Stimulated activated CD4-positive, alpha-beta T cell treated with anti-CD3 and anti-CD28 coated beads, Interleukin-1b, Interleukin-23, amount 100 ng/mL, for 24 hours (primary cell): Measurements from ENCODE around the gene FGG.

Experiments used
- DNase-seq, 4 experiments: peaks; one replicate each; pipeline ENCODE4 v3.0.0-alpha.2; 2020; ENCODE audit warnings: low read depth in 4 of 4, low spot score in 1 of 4

Gene FGG

GRCh38 chr4:154612472-154613414 is at the start of gene FGG:
Gene FGG (minus strand): TSS chr4:154612656. CDS start chr4:154612609, 47 bp downstream.
- no peak for DNase-seq

- DNase-seq = no peak
Observed at GRCh38 chr4:154660052-154660451, 47.6 kb upstream of the FGG start.

DNA sequence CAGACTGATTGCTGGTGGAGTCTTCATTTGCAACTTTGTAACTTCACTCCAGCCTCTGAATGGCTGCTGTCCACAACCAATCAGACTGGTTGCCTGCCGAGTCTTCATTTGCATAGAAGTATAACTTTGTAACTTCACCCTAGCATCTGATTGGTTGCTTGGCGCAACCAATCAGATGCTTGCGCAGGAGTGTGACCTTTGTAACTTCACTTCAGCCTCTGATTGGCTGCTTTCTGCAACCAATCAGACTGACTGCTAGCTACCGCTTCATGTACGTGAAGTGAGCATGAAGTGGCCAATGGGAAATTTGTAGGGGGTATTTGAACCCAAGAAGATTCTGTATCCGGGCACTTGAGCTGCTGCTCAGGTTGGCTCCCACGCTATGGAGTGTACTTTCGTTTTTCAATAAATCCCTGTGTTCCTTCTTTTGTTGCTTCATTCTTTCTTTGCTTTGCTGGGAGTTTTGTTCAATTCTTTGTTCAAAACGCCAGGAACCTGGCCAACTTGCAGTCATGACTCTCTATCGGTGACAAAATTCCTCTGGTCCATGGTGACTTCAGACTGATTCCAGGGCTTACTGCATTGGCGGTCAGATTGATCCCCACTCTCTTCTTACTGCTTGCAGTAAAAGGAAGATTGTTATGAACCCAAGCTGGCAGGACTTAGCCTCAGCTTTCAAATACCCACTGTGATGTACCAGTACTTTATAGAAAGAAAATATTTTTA is 46.4 kb upstream of the FGG start:
- no peak for DNase-seq

GRCh38 chr4:154643493-154643892 is 31.0 kb upstream of the FGG start:
- no peak for DNase-seq

DNA sequence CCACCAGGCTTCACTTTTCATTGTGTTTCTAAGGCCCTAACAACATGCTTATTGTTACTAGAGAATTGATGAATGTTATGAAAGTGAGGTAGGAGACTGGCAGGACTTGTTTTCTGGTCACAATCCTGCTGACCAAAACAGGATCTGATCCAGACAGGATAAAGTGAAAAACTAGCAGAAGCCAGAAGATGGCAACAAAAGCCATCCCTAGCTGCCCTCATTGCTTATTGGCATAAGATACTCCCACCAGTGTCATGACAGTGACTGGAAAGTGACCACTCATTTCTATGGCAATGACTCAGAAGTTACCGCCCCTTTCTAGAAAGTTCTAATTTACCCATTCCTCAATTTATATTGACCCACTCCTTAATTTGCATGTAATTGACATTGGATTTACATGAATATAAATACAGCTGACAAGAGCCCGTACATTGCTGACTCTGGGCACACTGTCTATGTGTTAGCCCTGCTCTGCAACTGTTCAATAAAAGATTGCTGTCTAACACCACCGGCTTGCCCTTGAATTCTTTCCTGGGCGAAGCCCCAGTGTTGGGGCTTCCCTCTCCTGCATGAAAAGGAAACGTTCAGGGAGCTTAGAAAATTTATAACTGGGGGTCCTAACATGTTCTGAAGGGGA is 30.0 kb upstream of the FGG start:
- DNase-seq = no peak

DNA sequence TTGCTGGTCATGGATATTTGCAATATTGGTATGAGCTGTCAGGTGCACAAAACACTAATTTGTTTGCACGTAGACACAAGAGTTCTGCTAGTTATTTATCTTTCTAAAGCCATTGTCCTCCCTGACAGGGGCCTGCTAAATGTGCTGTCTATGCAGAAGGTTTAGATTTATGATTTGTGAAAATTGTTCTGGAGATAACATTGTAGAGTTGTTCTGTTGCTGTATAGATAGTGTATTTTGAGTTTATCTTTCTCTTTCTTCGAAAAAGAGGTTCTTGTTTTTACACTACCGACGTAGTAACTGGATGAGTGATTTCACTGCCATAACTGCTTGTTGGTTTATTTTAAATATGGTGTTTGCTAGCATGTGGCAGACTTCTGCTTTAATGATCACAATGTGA is 28.5 kb upstream of the FGG start:
- no peak for DNase-seq

DNA sequence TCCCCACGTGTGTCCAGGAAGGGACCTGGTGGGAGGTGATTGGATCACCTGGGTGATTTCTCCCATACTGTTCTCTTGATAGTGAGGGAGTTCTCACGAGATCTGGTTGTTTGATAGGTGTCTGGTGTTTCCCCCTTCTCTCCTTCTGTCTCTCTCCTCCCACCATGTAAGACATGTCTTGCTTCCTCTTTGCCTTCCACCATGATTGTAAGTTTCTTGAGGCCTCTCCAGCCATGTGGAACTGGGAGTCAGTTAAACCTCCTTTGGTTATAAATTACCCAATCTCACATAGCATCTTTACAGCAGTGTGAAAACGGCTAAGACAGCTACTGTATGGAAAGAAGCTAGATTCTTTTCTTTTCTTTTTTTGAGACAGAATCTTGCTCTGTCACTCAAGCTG is 21.6 kb upstream of the FGG start:
- DNase-seq = no peak

DNA sequence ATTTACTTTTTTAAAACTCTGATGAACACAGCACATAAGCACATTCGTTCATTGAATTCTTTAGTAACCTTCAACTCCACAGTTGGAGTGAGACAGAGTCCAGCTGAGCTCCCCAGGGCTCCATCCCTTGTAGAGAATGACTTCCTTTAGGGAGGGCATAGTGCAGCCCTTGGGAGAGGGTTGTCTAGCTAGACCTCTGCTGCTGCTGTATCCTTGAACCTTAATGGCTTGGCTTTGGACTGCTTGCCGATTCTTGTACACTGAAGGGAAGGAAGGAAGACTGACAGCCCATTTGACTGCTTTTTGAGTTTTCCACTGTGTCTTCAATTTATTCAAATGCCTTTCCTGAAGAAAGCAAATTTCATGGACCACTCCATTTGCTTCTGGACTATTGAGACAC is 19.4 kb upstream of the FGG start:
- no peak for DNase-seq

- no peak for DNase-seq
Observed at GRCh38 chr4:154630324-154630723, 17.9 kb upstream of the FGG start.

GRCh38 chr4:154626793-154627484 is 14.5 kb upstream of the FGG start:
- peak; percentile 15 to 57 (median 24) for DNase-seq

DNA sequence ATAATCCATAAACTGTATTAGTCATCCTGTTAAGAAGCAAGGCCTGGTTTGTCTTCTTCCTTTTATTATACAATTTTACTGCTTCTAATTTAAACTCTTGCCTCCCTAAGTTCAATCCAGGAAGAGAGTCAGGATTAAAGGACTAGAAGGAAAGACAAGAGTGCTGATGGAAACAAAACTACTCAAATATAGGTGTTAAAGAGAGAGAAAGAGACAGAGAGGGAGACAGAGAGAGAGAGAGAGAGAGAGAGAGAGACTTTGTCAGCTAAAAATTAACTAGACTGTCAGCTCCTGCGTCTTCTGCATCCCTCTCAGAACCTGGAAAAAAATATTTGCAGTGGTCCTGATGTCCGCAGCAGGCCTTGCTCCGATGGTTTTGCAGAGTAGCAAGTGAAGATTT is 13.5 kb upstream of the FGG start:
- no peak for DNase-seq

DNA sequence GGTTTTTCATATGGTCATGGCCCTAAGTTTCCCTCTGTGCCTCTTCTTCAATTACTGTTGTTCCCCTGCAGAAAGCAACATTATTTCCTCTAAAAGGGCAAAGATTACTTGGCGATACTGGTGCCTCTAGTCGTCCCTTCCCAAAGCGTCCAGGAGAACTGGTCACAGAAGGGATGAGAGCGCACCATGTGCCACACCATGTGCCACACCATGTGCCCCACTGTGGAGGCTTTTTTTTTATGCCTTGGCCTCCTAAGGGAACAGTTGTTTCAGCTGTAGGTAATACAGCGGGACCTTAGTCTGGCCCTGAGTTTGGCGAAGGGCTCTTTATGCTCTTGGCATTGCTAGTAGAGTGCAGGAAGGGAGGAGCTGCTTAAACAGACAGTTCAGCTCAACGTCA is 11.5 kb upstream of the FGG start:
- no peak for DNase-seq

GRCh38 chr4:154623436-154623835 is 11.0 kb upstream of the FGG start:
- DNase-seq = no peak

DNA sequence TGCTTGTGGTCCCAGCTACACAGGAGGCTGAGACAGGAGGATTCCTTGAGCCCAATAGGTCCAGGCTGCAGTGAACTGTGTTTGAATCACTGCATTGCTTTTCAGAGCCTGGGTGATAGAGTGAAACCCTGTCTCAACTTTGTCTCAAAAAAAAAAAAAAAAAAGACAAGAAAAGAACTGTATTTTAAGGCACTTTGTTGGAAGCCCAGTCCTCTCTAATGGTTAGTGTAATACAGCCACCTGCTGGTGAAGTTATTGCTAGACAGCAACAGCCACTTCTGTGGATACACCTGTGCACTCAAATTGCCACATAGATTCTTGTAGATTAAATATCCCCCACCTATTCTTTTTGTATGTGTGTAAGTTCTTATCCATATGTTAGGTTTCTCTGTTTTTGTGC is 10.1 kb upstream of the FGG start:
- DNase-seq = no peak

DNA sequence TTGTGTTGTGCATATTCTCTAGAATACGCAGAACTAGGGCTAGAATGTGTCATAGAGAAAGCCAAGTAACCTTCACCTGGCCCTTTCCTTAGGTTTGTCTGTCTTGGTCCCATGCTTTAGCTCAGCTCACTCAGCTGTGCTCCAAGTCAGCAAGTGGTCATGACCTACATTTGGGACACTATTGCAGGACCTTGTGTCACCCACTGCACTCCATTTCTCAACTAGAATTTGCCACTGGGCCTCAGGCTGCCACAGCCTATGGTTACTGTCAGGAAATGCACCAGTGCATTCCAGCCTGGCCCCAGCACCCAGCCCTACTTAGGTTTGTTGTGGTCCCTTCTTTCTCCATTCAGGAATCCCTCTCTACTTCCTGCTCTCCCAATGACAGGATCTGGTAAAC is 7.7 kb upstream of the FGG start:
- DNase-seq = no peak

GRCh38 chr4:154618708-154619315 is 6.4 kb upstream of the FGG start:
- peak in 3 of 4 experiments; percentile 14 to 25 (median 19) for DNase-seq

DNA sequence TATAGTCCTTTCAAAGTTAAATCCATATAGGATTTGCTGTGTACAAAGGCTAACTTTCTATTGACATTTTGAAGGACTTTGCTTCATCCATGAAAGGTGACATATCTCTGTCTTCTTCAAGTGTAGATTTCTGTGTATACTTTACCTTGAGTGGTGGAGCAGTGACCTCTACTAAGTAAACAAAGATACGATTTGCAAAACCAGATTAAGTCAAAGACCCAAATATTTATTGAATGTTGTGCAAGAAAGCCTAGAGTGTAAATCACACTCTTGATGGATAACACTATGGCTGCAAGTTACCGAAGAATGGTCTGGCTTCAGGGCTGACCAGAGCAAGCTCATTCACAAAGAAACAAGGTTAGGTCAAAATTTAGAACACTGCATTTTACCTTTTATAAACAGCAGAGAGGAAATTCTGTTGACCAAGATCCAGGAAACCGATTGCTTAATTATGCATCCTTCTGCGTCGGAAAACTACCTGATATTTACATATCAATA is 5.4 kb upstream of the FGG start:
- no peak for DNase-seq

- DNase-seq = no peak
Observed at GRCh38 chr4:154616731-154617130, 4.3 kb upstream of the FGG start.

DNA sequence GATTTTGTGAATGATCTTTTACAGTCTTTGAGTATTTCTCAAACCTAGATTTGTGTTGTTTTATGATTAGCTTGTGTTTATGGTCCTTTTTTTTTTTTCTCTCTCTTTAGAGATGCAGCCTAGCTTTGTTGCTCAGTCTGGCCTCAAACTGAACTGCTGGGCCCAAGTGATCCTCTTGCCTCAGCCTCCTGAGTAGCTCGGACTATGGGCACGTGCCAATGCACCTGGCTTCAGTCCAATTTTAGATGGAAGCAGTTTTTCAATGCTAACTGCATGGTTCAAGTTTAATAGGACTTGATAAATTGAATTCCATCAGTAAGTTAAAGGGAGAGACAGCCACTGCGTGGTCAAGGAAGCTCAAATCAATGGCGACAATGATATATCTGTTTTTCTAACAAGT is 3.8 kb upstream of the FGG start:
- no peak for DNase-seq

- no peak for DNase-seq
Observed at GRCh38 chr4:154615211-154615610, 2.8 kb upstream of the FGG start.

DNA sequence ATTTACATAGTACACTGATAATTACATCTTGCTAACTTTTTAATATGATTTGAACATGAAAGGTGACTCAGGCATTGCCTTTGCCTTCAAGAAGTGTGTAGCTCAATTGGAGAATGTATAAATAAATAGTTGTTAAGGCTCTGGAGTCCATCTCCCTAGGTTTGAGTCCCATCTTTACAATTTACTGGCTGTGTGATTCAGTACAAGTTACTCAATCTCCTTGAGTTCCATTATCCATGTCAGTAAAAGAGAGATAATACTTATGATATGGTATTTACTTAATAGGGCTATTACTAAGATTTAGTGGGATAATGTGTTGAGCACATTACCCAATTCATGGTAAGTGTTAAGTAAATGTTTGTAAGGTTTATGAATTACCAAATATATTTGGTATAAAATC is 1.9 kb upstream of the FGG start:
- DNase-seq = no peak
